Uterus (tissue), 4 donors: ENCODE results near the gene STK32C. TPM values are rescaled to one million over a fixed set of nuclear protein-coding genes. Genes with fewer than 3 reads are reported as not detected.

ENCODE experiments used
- DNase-seq, 2 donors: peaks; one replicate each; pipeline ENCODE4 v3.0.0-alpha.2; 2019 to 2020
- H3K27ac ChIP-seq, 2 donors: fragments of 200-600 bp; sonication (generic); 1 replicate in 1 of 2; 2 replicates in 1 of 2; pipeline ENCODE4 v1.5.1; 2016 to 2018
- H3K27me3 ChIP-seq, 2 donors: fragments of 200-600 bp; sonication (generic); one replicate each; pipeline ENCODE4 v1.5.1; 2018 to 2019; ENCODE audit warnings: control low read depth in 1 of 2
- H3K36me3 ChIP-seq, 2 donors: fragments of 200-600 bp; sonication (generic); one replicate each; pipeline ENCODE4 v1.5.1; 2019; ENCODE audit warnings: control low read depth in 1 of 2
- H3K4me1 ChIP-seq, 2 donors: fragments of 200-600 bp; sonication (generic); one replicate each; pipeline ENCODE4 v1.5.1; 2018 to 2019; ENCODE audit warnings: control low read depth in 1 of 2
- H3K4me3 ChIP-seq, 2 donors: fragments of 200-600 bp; sonication (generic); 1 replicate in 1 of 2; 2 replicates in 1 of 2; pipeline ENCODE4 v1.5.1; 2018 to 2019; ENCODE audit warnings: mild to moderate bottlenecking in 1 of 2
- H3K9me3 ChIP-seq, 2 donors: fragments of 200-600 bp; sonication (generic); one replicate each; pipeline ENCODE4 v1.5.1; 2019; ENCODE audit warnings: control low read depth in 1 of 2
- POLR2A ChIP-seq, 2 donors: fragments of 450-650 bp; IDR thresholded peaks; one replicate each; pipeline ENCODE4 v1.6.1; 2016; ENCODE audit warnings: antibody characterized with exemption in 2 of 2, mild to moderate bottlenecking in 1 of 2, moderate library complexity in 1 of 2
- intact Hi-C: fragments of 100-400 bp; cut with DNase I; formaldehyde crosslinking; loops from one replicate; pipeline ENCODE4 v1.15.1; 2023; ENCODE audit warnings: low total_unique reads
- total RNA-seq, 4 donors: library from RNA; depleted of rRNA in 3 of 4; stranded (reverse); fragments of >200 nt in 3 of 4; gene quantifications; one replicate each; pipeline versions ENCODE4 v1.1.0 to v1.2.4, GENCODE V29; 2014 to 2023
- TF ChIP-seq, protein P1 (sequence below), 4 experiments: fragments of 200-600 bp in 2 of 4; fragments of 450-650 bp in 2 of 4; sonication (generic) in 2 of 4; IDR thresholded peaks; one replicate each; pipeline ENCODE4 v1.5.1; 2016 to 2019; ENCODE audit warnings: antibody characterized with exemption in 4 of 4, mild to moderate bottlenecking in 2 of 4, moderate library complexity in 1 of 4
- donor health status: DM: yes; HTN: yes; CAD: no.

STK32C gene
- total RNA-seq, 4 donors from 2014 or later: 0.51 to 17.2 (median 3.2) TPM

DNA sequence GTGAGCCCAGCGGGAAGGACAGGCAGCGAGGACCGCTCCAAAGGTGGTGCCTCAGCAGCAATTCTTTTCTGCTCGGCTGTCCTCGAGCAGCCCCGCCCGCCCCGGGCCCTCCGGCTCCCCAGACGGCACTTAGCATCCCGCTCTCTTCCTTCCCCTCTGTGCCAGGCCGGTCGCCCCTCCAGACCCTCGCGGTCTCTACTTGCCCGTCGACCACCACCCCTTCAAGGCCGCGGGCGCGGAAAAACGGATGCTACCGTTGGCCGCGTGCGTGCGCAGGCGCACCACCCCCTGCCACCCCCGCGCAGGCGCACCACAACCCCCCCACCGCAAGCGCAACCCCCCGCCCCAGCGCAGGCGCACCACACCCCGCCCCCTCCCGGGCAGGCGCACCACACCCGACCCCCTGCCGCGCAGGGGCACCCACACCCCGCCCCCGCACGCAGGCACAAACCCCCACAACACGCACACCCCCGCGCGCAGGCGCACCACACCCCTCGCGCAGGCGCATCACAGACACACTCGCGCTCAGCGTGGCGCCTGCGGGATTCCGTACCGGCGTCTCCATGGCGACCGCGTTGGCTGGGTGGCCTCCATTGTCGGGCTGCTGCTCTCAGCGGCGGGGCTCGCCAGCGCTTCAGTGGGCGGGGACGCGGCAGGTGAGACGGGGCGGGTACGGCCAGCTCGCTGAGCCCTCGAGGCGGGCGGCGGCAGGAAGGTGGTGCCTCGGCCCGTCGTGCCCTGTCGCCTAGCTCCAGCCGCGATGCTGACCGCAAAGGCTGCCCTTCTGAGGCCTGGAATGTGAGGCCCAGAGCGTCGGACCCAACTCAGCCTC, 24.1 kb upstream of the STK32C start, which contains the start of gene LRRC27:
TSS of gene LRRC27 (plus strand) at position 593 of the 832 bp plus-strand sequence. CDS start 1,332 bp downstream, outside the sequence.
- peak within 1 kb of the TSS; percentile 83 to 84 for H3K27ac ChIP-seq
- peak; percentile 98 to 100 for DNase-seq
- no peaks in the 10 kb centered on the region for H3K36me3 ChIP-seq
- peak within 1 kb of the TSS; percentile 72 to 83 for H3K4me3 ChIP-seq
- H3K9me3 ChIP-seq: no peaks in the 10 kb centered on the region
- H3K27me3 ChIP-seq: no peaks in the 10 kb centered on the region
- intact Hi-C loops: no loop called here
- TF ChIP-seq, protein P1, sequence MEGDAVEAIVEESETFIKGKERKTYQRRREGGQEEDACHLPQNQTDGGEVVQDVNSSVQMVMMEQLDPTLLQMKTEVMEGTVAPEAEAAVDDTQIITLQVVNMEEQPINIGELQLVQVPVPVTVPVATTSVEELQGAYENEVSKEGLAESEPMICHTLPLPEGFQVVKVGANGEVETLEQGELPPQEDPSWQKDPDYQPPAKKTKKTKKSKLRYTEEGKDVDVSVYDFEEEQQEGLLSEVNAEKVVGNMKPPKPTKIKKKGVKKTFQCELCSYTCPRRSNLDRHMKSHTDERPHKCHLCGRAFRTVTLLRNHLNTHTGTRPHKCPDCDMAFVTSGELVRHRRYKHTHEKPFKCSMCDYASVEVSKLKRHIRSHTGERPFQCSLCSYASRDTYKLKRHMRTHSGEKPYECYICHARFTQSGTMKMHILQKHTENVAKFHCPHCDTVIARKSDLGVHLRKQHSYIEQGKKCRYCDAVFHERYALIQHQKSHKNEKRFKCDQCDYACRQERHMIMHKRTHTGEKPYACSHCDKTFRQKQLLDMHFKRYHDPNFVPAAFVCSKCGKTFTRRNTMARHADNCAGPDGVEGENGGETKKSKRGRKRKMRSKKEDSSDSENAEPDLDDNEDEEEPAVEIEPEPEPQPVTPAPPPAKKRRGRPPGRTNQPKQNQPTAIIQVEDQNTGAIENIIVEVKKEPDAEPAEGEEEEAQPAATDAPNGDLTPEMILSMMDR (IDR thresholded peaks at IDR 0.05): peak in 1 of 4 experiments; percentile 13
- TF ChIP-seq POLR2A (IDR thresholded peaks at IDR 0.05): peak in 1 of 2 donors; percentile 54
- no peaks in the 10 kb centered on the region for H3K4me1 ChIP-seq

DNA sequence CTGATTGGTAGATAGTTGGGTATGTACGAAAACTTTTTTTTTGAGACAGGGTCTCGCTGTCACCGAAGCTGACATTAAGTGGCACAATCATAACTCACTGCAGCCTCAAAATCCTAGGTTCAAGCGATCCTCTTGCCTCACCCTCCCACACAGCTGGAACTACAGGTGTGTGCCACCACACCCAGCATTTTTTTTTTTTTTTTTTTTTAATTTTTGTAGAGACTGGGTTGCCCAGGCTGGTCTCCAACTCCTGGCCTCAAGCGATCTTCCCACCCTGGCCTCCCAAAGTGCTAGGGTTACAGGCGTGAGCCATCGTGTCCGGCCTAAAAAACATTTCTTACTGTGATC, 22.7 kb upstream of the STK32C start:
- intact Hi-C loops: no loop called here
- H3K27ac ChIP-seq: no peak overlapping the region
- peak overlapping the region in 1 of 2 donors; percentile 9 for H3K4me3 ChIP-seq

DNA sequence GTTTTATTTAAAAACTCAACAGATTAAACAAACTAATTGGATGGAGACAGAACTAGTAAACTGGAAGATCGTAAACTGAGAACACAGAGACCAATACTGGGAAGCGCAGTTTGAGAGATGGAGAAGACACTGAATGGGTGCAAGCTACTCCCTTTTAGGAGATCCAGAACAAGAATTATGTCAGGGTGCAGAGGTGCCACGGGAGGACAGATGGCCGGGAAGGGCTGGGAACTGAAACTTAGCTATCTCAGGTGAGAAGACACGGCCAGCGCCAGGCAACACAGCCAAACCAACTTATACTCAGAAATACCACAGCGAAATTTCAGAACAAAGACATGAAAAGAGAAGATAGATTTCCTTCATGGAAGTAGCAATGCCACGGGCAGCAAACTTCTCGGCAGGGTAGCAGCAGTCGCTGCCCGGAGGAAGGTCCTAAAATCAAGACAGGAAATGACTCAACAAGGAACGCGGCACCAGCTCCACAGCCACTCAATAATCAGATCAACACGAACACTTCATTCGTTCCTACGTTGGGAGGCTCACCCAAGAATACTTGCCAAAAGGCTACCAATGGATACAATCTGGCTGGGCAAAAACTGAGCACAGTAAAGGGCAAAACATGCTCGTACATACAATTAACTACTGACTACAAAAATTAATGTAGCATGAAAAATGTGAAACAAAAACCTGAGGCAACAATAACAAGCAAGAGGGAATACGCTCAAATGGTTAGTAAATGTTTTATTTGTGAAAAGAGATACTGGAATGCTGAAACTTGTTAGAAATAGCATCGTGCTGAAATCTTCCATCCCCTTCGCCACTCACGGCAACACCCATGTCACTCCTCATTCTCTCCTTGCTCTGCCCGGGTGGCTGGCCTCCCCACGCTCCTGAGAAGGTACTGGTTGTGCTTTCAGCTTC, 22.1 kb upstream of the STK32C start:
- Histone ChIP-seq H3K27ac (no peak overlapping the region), H3K27me3 (no peaks in the 10 kb centered on the region), H3K9me3 (no peaks in the 10 kb centered on the region), H3K36me3 (no peaks in the 10 kb centered on the region), H3K4me3 (no peak overlapping the region), H3K4me1 (no peaks in the 10 kb centered on the region)
- no peak for DNase-seq
- intact Hi-C loops: no loop called here
- TF ChIP-seq POLR2A (IDR thresholded peaks at IDR 0.05): no peak
- TF ChIP-seq, protein P1 (IDR thresholded peaks at IDR 0.05): no peak

More for the DNA sequence above, 22.7 kb upstream of the STK32C start:
- H3K27me3 ChIP-seq: no peaks in the 10 kb centered on the region
- H3K9me3 ChIP-seq: no peaks in the 10 kb centered on the region
- DNase-seq: no peak
- no peak for TF ChIP-seq POLR2A (IDR thresholded peaks at IDR 0.05)
- TF ChIP-seq, protein P1 (IDR thresholded peaks at IDR 0.05): no peak
- no peaks in the 10 kb centered on the region for H3K4me1 ChIP-seq
- H3K36me3 ChIP-seq: no peaks in the 10 kb centered on the region

DNA sequence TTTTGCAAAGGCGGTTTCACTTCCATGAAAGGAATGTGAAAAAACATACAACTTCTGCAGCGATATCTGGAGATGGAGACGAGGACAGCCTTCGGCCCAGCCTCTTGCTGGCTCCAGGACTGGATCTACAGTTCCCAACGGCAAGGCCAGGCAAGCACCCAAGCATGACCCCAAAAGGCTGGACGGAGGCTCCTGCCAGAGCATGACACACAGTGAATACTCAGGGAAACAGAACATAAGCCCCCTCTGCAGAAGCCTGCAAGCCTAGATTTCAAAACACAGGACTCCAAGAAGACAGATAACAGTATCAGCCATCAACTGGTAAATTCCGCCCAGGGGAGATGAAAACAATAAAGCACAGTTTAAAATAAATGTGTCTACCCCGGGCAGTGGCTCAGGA, 21.0 kb upstream of the STK32C start:
- Histone ChIP-seq H3K9me3 (no peaks in the 10 kb centered on the region), H3K27me3 (no peaks in the 10 kb centered on the region), H3K4me1 (no peaks in the 10 kb centered on the region), H3K36me3 (no peaks in the 10 kb centered on the region), H3K4me3 (no peak overlapping the region), H3K27ac (no peak overlapping the region)
- TF ChIP-seq, protein P1 (IDR thresholded peaks at IDR 0.05): no peak
- no peak for TF ChIP-seq POLR2A (IDR thresholded peaks at IDR 0.05)
- no peak for DNase-seq
- intact Hi-C loops: no loop called here
